OCI-M1 (cell line): ENCODE results near the gene EFCAB7.
A peak's percentile ranks its signal among the peaks of the same experiment; 100 is the strongest.
"Not testable (repeated sequence)": the region's sequence is repeated elsewhere in the genome, so short reads cannot be mapped to it uniquely, and the experiment has no call there.

ENCODE experiments used
- DNase-seq: peaks from one replicate; lab custom pipeline; 2025; lab: John Stamatoyannopoulos, UW

Gene EFCAB7

DNA sequence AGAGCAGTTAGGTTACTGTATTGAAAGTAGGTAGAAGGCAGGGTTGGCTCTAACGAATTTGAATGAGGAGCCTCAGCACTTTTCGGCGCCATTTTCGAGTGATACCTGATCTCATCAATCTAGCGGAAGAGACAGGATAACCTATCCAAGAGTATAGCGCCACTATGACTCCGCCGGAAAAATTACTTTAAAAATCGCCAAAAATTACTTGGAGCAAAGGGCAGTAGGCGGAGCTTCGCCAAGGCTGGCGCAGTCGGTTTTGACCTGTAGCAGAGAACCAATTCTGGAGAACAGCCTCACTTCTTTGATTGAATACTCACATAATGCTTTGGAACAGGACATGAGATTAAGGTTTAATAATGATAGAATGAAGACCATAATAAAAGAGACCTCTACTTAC, 25.6 kb downstream of the EFCAB7 start:
- no peak for DNase-seq

DNA sequence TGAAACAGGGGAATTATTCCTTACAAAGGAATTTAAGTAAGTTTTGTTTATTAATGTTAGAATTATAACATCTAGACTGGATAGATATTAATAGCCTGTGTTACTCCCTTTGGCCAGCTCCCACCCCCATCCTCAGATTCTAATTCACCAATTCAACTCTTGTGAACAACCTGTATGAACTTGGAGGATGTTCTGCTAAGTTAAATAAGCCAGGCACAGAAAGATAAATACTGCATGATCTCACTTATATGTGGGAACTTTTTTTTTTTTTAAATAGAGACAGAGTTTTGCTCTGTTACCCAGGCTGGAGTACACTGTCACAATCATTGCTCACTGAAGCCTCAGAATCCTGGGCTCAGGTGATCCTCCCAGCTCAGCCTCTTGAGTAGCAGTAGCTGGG, 32.2 kb downstream of the EFCAB7 start:
- DNase-seq: no peak

DNA sequence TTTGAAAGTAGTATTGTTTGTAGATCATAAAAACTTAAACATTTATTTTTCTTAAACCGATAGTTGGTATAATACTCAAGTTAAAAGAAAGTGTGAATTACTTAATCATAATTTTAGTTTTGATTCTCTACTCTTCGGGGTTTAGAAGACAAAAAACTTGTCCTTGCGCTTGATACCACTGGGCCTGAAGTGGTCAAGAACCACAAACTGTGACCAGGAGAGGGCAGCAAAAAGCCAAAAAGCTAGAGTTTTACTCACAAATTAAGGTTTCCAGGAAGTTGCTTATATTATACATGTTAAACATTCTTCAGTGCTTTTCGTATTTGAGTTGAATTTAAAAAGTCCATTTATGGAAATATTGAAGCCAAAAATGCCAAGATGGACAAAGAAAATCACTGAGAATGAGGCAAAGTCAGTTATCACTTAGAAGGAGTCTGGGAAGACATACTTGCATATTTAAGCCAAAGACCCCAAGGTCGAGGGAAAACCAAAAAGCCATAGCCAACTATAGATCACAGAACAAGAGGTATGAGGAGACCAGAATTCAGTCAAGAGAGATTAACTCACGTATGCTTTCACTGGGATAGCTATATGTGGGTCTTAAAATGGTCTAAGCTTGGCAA, 34.2 kb downstream of the EFCAB7 start:
- peak; percentile 60 for DNase-seq

DNA sequence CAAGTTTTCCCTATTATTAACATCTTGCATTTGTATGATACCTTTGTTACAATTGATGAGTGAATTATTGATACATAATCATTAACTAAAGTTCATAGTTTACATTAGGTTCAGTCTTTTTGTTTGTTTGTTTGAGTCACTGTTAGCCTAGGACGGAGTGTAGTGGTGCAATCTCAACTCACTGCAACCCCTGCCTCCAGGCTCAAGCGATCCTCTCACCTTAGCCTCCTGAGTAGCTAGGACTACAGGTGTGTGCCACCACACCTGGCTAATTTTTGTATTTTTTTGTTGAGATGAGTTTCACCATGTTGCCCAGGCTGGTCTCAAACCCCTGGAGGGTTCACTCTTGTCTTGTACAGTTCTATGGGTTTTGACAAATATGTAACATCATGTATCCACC, 36.0 kb downstream of the EFCAB7 start:
- no peak for DNase-seq

DNA sequence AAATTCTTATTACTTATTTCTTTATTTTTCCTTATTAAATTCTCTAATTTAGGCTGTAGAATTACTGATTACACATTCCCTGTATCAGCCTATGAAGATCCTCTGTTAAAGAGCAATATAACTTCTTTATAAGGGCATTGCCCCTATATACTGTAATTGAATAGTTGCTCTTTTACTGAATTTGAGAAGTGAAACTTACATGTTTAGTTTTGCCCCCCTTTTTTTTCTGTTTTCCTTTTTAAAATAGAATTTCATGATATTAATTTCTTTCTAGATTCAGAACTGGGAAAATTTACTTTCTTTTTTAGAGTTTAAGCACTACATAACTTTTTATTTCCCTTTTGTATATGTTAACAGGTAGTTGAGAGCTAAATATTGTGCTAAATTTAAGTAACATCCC, 40.4 kb downstream of the EFCAB7 start:
- DNase-seq: no peak

DNA sequence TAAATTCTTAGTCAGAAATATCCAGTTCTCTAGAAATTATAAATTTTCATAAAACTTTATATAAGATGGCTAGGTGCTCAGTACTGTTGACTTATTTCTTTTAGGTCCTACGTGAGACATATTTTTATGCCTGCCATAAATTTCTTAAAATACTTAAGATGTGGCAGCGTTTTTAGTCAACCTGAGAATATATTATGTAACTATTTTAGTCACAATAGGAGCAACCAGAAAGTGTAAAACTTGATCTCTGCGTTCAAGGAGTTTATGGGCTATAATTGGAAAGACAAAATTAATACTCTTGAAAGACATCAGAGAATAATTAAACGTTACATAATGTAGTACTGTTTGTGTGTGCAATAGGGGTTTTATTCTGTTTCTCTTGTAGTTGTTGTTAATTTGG, 45.7 kb downstream of the EFCAB7 start:
- DNase-seq: no peak

DNA sequence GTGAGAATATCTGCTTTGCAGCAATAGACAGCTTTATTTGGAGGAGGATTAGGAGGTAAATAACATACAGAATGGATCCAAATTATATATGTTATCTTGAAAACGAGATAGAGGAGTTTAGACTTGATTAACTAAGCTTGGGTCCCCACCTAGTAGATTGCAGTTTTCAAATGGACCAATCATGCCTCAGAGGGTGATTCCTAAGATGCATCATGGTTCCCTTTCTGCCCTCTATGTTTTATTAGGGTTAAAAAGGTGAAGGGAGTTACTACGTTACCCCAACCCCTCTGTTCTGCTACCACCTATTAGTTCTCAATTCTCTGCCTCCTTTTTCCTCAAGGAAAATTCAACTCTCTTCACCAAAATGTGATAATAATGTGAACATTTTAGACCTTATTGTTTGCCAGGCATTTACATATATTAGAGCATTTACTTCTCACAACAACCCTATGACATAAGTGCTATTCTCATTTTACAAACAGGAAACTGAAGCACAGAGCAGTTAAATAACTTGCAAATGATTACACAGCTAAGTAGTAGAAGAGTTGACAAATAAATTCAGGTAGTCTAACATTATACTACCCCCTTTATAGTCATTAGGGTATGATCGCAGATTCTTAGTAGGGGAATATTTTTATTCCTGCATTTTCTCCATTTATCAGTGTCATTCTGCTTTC, 46.5 kb downstream of the EFCAB7 start:
- DNase-seq: no peak

DNA sequence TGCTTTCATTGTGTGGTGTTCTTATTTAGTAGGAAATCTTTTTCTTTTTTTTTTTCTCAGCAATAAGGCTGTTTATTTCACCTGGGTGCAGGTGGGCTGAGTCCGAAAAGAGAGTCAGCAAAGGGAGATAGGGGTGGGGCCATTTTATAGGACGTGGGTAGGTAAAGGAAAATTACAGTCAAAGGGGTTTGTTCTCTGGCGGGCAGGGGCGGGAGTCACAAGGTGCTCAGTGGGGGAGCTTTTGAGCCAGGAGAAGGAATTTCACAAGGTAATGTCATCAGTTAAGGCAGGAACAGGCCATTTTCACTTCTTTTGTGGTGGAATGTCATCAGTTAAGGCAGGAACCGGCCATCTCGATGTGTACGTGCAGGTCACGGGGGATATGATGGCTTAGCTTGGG, 49.4 kb downstream of the EFCAB7 start:
- DNase-seq: not testable (repeated sequence)

DNA sequence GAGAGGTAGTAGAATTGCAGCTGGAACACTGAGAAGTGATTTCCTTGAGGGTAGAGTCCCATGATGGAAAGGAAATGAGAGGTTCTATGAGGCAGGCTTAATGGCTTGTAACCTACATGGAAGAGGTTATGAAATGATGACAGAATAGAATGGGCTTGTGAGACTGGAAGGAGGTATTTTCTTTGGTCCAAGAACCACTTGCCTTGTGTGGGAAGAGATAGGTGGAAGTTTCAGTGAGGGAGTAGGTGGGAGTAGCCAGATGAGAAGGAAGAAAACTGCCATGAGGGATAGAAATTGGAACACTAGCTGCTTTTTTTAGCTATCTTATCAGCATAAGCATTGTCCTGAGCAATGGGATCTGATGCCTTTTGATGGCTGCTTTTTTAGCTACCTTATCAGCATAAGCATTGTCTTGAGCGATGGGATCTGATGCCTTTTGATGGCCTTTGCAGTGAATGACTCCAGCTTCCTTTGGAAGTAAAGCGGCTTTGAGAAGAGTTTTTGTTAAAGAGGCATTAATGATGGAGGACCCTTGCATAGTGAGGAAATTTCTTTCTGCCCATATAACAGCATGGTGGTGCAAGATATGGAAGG, 51.0 kb downstream of the EFCAB7 start:
- not testable (repeated sequence) for DNase-seq

DNA sequence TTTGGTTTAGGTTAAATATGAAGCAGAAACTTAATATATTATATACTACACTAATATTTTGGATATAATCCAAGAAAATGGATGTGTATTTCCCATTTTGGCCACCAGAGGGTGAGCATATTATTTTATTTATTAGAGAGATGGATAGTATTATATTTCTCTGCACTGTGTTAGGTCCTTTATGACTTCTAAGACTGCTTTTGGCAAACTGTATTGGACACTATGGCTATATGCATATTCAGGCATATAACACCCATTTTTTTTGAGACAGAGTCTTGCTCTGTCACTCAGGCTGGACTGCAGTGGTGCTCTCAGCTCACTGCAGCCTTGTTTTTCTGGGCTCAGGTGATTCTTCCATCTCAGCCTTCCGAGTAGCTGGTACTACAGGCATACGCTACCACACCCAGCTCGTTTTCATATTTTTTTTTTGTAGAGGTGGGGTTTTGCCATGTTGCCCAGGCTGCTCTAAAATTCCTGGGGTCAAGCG, 52.1 kb downstream of the EFCAB7 start:
- peak; percentile 51 for DNase-seq

DNA sequence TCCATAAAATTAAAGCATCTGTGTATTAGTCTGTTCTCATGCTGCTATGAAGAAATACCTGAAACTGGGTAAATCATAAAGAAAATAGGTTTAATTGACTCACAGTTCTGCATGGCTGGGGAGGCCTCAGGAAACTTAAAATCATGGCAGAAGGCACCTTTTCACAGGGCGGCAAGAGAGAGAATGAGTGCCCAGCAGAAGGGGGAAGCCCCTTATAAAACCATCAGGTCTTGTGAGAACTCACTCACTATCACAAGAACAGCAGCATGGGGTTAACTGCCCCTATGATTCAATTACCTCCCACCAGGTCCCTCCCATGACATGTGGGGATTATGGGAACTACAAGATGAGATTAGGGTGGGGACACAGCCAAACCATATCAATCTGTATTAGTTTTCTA, 63.0 kb downstream of the EFCAB7 start:
- DNase-seq: not testable (repeated sequence)

DNA sequence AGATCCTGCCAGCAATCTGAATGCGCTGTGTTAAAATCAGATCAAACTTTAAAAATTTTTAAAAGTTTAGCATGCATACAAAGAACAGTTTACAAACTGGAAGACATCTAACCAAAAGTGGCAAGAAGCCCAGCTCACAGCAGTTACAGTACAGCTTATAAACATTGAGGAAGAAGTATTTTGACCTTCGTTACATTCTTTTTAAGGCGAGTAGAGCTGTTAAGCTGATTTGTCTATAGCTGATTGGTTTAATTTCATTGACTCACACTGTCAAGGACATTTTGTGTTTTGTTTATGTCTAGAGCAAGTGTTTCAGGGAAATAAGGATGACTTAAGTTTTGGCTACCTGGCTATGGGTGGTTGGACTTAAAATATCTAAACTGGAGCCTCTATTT, 66.8 kb downstream of the EFCAB7 start:
- no peak for DNase-seq

DNA sequence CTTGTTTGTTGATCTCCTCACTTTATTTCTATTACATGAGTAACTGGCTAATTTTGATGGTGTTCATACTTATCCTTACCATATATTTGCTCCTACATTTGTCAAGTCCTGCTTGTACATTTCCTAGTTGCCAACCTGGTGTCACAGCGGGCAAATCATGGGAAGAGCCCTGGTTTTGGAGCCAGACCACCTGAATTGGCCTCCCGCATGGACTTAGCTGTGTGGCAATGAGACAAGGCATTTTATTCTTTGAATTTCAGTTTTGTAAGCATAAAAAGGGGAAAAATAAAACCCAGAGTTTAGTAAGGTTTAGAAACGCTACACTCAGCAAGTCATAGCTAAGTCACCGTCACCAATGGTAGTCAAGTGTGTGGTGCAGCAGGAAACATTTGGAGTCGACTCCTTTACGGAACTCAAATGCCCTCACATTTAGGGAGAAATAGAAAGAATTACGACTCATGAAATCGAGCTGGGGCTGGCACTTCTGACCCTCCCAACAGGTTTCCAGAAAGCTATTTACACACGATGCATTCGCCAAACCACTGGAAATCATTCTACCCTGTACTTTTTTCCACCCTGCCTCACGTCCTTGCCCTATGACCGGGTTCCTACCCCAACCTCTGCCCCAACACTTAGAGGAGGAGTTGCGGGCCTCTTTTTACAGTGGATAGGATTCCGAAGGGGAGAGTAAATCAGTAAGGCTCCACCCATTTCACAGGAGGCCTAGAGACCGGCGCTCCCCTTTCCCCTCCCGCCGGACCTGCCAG, 69.4 kb downstream of the EFCAB7 start:
- no peak for DNase-seq

DNA sequence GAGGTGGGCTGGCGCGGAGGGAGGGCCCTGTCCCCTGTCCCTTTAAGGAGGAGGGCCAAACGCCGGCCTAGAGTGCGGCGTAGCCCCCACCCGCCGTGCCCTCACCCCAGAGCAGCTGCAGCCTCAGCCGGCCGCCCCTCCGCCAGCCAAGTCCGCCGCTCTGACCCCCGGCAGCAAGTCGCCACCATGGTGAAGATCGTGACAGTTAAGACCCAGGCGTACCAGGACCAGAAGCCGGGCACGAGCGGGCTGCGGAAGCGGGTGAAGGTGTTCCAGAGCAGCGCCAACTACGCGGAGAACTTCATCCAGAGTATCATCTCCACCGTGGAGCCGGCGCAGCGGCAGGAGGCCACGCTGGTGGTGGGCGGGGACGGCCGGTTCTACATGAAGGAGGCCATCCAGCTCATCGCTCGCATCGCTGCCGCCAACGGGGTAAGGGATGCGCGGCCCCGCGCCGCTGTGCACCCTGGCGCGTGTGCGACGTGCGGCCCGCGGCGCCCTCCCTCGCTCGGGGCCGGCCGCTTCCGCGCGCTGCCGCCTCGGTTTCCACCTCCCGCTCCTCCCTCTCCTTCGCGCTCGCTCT, 70.1 kb downstream of the EFCAB7 start, which contains the start of gene PGM1:
Gene PGM1, plus strand, starts transcription at position 109 of the 583 bp plus-strand sequence. Its CDS starts 78 bp downstream, at position 187.
- DNase-seq: no peak

DNA sequence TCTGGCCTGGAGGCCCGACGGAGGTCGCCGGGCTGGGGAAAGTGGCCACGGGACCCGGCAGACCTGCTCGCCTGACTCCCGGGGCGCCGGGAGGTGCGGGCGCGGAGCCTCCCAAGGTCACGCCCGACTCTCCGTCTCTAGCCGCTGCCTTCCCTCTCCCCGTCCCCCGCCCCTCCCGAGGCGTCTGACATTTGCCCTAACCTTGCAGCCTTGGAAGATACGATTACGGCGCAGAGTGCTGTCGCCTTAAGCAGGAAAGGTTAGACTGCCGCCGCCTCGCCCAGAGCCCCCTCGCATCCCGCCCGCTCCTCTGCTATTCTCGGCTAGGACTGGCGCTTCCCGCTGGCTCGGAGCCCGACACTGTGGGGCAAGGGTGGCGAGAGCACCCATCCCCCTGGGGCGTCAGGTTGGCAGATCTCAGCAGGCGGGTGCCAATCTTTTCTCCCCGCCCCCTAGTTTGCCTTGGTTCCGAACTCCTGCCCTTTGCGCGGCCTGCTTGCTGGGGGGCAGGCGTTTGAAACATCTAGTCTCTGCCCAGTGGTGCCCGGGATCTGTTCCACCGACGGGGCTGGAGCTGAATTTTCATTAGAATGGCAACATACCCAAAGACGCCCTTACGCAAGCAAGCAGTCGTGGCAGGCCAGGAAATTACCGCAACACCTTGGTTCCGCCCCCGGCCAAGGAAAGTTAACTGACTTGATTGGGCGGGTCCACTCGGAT, 70.7 kb downstream of the EFCAB7 start:
- no peak for DNase-seq

DNA sequence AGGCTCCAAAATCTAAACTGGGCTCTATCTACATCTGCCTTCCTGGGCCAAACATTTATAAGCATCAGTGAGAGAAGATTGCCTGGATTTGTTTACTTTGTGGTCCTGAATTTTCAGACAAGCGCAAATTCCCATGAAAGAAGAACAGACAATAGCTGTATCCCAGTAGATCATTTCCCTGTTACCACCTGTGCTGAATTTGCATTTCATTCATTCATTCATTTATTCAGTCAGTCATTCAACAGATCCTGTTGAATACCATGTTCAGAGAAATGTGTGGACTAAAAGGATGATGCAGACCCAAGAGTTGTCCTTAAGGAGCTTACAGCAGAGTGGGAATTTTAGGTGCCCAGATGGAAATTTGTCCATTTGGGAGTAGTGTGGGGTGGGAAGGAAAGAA, 72.1 kb downstream of the EFCAB7 start:
- DNase-seq: no peak

DNA sequence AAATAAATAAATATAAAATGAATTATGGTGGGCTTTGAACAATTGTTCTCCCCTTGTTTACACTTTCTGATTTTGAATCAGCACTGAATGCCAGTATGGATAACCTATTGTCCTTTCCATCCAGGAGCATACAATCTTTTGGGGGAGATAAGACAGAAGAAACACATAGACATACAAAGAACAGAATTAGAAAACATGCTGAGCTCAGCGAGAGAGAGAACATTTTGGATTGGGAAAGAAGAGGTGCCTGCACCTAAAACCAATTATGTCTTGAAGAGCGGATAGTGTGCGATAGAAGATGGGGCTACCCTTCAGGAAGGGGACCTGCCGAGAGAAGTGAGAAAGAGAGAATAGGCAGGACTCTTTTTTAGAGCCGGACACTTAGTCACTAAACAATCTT, 76.5 kb downstream of the EFCAB7 start:
- DNase-seq: no peak

DNA sequence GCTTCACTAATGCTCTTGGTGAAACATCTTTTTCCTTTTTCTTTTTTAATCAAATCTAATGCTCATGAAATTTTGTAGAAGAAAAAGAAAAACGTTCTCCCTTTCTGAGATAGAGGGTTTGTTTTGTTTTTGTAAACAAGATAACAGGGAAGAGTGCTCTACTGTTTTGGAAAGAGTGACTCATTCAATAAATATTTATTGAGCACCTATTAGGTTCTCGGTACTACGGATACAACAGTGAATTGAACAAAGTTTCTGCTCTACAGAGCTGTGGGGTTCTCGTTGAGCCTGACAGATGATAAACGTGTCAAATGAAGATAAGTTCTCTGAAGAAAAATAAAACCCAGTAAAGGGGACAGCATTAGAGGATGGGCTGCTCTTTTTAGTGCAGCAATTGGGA, 76.9 kb downstream of the EFCAB7 start:
- no peak for DNase-seq

DNA sequence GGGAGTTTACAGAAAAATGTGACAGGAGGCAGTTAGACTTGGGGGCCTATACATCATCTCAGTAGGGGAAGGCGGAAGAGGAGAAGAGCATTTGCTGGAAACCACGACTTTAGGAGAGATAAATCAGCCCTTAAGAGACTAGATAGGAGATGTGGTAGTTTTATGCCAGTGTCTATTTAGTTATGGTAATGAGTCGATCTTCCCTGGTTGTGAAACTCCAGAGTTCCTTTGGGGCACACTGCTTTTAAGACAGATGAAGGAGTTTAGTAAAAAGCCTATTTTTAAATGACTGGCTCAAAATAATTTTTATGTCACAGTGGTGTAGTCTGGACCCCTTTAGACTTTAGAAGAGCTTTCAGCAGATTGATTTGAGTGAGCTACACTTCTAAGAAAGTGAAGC, 77.7 kb downstream of the EFCAB7 start:
- DNase-seq: no peak

DNA sequence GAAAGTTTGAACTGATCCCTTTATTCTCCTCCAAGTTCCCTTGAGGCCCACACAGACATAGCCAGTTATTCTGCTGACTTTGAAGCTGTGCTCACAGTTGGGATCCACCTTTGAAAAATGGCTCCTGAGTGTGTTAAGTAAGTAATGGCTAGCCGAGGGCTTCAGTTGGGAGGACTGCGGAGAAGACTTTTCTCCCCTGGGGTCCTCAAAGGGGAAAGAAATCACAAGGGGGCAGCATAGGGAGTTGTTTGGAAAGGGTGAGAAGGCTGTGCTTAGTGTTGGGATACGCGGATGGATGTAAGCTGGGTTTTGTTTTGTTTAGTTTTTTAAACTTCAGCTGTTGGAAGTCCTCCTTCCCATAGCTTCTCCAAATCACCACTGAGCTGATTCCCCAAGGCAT, 78.1 kb downstream of the EFCAB7 start:
- no peak for DNase-seq

DNA sequence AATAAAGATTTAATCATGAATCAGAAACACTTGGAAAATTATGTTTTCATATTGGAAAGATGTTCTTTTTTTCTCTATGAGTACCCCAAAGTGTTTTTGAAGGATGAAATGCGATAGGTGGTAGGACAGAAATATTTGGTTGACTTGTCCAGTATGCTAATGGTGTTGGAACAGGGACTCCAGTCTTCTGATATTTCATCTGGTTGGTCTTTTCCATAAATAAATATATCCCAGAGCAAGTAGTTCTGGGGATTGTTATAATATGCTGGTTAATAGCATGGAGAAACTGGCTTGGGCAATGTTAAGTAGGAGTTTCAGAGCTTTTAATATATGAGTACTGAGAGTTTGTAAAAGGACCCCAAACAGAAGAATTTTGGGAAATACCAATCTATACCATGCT, 78.6 kb downstream of the EFCAB7 start:
- DNase-seq: no peak

DNA sequence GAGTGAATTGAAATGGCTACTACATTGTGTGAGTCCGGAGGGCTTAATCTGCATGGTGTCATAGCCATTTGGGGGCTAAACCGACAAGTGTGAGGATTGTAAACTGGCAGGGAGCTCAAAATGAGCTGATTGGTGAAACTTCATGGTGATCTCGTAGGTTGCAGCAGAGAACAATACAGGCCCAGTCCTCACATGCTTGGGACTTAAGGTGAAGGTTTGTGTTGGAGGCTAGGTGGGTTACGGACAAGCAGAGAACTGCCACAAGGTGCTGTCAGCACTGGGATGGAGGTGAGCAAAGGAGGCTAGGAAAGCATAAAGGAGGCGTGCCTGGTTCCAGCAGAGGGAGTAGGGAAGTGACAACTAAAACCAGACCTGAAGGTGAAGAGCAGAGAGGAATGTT, 79.3 kb downstream of the EFCAB7 start:
- no peak for DNase-seq
